Articular chondrocyte of knee joint (primary cell): Measurements from ENCODE around the gene MAP7. TPM values are rescaled to one million over a fixed set of nuclear protein-coding genes. Genes with fewer than 3 reads are reported as not detected.

ENCODE experiments used
- small RNA-seq: library from RNA; depleted of rRNA; stranded (forward); fragments of <200 nt; gene quantifications from one replicate; pipeline ENCODE3, GENCODE V24; 2012
- total RNA-seq: library from RNA; depleted of rRNA; stranded (reverse); fragments of >200 nt; gene quantifications from 2 replicates; pipeline ENCODE4 v1.2.3, GENCODE V29; 2012

The MAP7 gene
- total RNA-seq: 0.78 and 1.4 TPM in 2 replicates

DNA sequence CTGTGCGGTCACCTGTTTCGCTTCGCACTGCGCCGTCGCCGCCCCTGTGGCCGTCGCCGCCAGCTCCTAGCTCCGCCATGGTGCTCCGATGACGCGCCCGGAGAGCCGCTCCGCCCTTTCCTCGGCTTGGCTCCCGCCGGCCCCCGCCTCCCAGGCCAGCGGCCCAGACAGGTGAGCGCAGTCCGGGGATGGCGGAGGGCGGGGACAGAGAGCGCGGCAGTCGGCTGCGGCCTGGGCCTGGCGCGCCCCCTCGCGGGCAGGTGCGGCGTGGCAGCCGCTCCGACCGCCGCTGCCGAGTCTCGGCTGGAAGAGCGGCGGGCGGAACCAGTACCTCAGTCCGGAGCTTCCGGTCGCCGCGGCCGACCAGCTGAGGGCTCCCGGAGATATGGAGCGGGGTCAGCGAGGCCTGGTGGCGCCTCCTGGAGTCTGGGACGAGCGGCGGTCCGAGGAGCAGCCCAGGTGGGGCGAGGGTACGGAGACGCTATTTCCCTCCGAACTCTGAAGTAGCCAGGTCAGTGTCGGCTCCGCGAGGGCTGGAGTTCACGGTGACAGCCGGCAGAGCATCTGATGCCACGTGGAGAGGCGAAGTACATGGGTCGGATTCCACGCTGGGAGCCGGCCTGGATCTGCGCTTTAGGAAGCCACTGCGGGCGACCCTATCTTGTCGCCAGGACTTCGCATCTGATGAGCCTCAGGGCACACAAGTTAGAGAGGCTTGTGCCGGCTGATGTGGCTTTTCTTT, at the start of gene MAP7:
Gene MAP7, minus strand, starts transcription at position 93 of the 742 bp plus-strand sequence. Its CDS starts 14 bp downstream, at position 79.

Small RNA genes lying within 50 kb of the gene (small RNA-seq; reads per million reads assigned to genes)
- gene AL023284.1 (not detected), gene NDUFS5P1 (not detected)

Other genes starting within 250 kb of the MAP7 start
- 7.6 and 16.2 TPM in 2 replicates for gene MAP3K5, start 242.1 kb upstream of the MAP7 start, total RNA-seq